ENCODE measurements around the gene HSD3B2.

Gene HSD3B2

DNA sequence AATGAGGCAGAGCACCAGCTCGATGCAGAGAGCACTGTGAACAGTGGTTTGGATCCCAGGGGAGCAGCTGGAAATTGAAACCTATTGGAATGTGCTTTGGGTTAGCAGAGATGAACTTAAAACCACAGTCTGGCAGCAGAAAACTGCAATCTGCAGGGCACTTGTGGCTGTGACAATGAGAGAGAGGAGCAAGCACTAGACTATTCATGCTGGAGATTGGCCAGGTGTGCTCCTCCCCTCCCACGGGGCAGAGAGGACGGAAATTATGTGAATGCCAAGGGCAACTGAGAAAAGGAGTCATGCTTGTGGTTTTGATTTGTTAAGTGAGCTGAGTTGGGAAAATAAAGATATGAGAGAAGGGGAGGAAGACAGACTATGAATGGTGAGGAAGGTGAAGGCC lies 38.1 kb downstream of the HSD3B2 start:
- DNase-seq, result no peak

GRCh38 chr1:119462964-119463363 lies 48.0 kb downstream of the HSD3B2 start:
- no peak for DNase-seq

DNA sequence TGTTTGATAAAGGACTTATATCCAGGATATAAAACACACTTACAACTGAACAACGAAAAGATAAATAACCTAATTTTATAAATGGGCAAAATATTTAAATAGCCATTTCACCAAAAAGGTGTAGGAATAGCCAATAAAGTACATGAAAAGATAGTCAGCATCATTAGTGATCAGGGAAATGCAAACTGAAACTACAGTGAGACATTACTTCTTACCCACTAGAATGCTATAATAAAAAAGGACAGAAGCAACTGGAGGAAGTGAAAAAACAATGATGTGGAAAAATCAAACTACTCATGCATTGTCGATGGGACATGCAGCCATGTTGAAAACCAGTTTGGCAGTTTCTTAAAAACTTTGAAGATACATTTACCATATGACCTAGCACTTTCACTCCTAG lies 48.6 kb downstream of the HSD3B2 start:
- DNase-seq, result no peak

- no peak for DNase-seq
Observed at GRCh38 chr1:119466445-119466844, 51.5 kb downstream of the HSD3B2 start.

- no peak for DNase-seq
Observed at GRCh38 chr1:119467219-119467618, 52.3 kb downstream of the HSD3B2 start.

DNA sequence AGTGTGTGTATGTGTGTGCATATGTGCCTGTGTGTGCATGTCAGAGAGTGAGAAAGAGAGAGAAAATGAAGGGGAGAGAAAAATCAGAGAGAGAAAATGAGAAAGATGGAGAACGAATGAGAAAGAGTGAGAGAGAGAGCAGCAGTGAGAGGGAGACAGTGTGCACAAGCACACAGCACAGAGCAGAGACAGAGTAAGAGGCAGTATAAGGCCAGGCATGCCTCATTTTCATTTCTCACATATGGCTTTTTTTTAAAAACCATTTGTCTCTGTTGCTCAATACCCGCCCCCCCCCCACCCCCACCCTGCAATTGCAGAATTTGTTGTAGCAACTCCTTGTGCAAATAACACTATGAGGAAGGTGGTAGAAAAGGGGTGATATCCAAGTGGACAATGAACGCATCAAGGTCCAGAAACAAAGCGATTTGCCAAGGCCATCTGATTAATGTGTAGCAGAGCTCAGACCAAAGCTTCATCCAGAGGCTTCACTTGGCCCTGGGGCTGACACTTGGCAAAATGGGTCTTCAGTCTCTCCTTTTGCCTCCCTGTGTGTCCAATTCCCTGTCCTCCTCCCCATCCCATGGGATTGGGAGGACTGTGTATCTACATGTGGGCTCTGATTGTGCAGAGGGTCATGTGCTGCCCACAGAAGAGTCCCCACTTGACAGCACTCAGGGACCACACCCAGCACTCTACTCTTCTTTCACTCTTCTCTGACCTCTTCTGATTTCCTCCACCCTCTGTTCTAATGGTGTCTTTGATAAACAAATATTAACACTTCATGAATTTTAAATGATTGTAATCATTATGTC lies 53.1 kb downstream of the HSD3B2 start:
- no peak for DNase-seq

DNA sequence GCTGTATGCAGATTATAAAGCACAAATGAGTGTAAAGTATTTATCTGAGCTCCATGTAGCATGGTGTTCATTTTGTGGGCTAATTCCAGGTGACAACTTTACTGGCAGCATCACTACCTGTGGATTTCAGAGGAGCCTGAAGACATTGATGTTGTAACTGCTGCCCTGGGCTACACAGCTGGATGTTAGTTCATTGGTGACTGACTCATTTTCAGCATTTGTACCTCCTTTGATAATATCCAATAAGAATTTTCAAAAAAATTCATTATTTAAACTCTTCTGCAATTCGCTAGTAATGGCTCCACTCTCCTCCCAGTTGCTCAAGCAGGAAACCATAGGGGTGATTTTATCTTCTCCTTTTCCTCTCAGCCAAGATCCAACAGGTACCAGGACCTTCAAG lies 54.8 kb downstream of the HSD3B2 start:
- no peak for DNase-seq

DNA sequence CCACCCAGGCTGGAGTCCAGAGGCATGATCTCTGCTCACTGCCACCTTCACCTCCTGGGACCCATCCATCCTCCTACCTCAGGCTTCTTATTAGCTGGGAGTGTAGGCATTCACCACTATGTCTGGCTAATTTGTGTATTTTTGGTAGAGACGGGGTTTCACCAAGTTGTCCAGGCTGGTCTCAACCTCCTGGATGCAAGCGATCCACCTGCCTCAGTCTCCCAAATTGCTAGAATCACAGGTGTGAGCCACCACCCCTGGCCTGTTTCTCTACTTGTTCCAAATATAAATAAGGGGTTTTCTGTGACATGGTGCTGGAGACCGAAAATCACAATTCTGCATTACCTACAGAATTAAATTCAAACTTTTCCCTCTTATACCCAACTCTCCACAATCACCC lies 55.4 kb downstream of the HSD3B2 start:
- no peak for DNase-seq

- no peak for DNase-seq
Observed at GRCh38 chr1:119470958-119471357, 56.0 kb downstream of the HSD3B2 start.

- DNase-seq, result no peak
Observed at GRCh38 chr1:119471566-119471965, 56.6 kb downstream of the HSD3B2 start.

- no peak for DNase-seq
Observed at GRCh38 chr1:119472080-119472818, 57.3 kb downstream of the HSD3B2 start.
